Panc1 (cell line): ENCODE data around the gene ZNF74.

ENCODE experiments used
- CTCF ChIP-seq: fragments of 450-650 bp; IDR thresholded peaks from 2 replicates; pipeline ENCODE4 v1.5.1; 2017; ENCODE audit warnings: mild to moderate bottlenecking
- POLR2AphosphoS5 ChIP-seq: IDR thresholded peaks from 2 replicates; pipeline ENCODE4 v1.6.1; 2012; ENCODE audit warnings: mild to moderate bottlenecking, low read depth, low read length, moderate library complexity
- REST ChIP-seq, 2 experiments: IDR thresholded peaks; 2 replicates each; pipeline ENCODE4 v1.6.1; 2011 to 2012; ENCODE audit warnings: low read depth in 2 of 2, control low read depth in 1 of 2, low read length in 1 of 2, mild to moderate bottlenecking in 1 of 2, moderate library complexity in 1 of 2; ENCODE audit not compliant: insufficient read depth in 1 of 2
- SIN3A ChIP-seq: IDR thresholded peaks from 2 replicates; pipeline ENCODE4 v1.6.1; 2012; ENCODE audit warnings: low read depth, mild to moderate bottlenecking, low read length, moderate library complexity, borderline replicate concordance; ENCODE audit not compliant: insufficient read depth
- TCF7L2 ChIP-seq: IDR thresholded peaks from 2 replicates; pipeline ENCODE4 v1.6.1; 2011; ENCODE audit warnings: mild to moderate bottlenecking, low read depth, low read length, inconsistent platforms

- TF ChIP-seq CTCF (no peak), REST (IDR thresholded peaks at IDR 0.05; ENCODE audit: insufficient read depth in 1 of 2, low read depth in 2 of 2, low read length in 1 of 2) (no peak), SIN3A (no peak), POLR2AphosphoS5 (no peak), TCF7L2 (no peak)
Observed at GRCh38 chr22:20429254-20430100, 35.5 kb downstream of the ZNF74 start.
